ENCODE data around the gene KCNF1. TPM values are rescaled to one million over a fixed set of nuclear protein-coding genes. Genes with fewer than 3 reads are reported as not detected.

KCNF1 gene
- total RNA-seq, result 0.04 and 0.20 TPM in 2 replicates

DNA sequence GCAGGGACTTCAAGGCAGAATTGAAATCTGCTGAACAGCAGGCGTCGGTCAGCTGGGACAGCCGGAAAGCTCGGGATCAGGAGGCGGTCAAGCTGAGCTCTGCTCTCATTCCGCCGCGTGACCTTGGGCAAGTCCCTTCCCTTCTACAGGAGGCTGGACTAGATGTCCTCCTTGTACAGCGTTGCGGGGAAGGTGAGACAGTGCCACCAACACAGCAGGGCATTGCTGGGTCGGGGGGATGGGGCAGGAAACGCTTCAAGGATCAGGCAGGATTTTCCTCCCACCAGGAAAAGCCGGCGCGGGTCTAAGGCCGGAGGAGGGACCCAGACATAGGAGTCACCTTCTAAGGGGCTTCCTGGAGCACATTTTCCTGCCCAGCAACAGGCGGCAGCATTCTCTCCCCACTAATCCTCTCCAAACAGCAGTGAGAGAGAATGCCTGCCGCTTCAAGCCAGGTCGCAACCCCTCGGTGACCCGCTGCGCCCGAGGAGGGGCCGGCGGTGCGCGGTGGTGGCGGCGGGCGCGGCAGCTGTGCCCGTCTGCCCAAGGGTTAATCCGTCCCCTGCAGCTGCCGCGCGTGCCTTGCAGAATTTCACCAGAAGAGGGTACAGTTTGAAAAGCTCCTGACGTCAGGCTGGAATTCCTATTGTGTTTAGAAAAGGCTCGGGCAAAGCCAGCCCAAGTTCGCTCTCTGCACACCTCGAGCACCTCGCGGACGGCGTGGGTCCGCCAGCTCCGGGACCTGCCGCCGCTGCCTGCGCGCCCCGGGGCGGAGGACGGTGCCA is at the start of gene KCNF1:
Gene KCNF1, plus strand, starts transcription at position 644 of the 785 bp plus-strand sequence. CDS start 493 bp downstream, outside the sequence.
- no peak for DNase-seq (ENCODE audit: low read depth, low spot score)

- no peak for DNase-seq (ENCODE audit: low read depth, low spot score)
These were observed 49.4 kb upstream of the KCNF1 start for GRCh38 chr2:10862330-10862729.

GRCh38 chr2:10863047-10863446 is 48.7 kb upstream of the KCNF1 start:
- no peak for DNase-seq (ENCODE audit: low read depth, low spot score)

DNA sequence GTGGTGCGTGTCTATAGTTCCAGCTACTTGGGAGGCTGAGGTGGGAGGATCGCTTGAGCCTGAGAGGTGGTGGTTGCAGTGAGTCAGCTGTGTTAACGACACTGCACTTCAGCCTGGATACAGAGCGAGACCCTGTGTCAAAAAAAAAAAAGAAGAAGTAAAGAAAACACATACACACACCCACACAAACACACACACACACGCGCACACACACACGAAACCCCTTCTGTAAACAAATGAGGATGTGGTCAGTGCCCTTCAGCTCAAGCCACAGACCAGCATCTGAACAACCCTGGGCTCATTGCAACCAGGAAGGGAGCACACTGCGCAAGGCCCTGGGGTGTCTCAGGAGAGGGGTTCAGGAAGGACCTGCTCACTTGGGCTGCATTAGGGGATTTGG is 47.9 kb upstream of the KCNF1 start:
- DNase-seq (ENCODE audit: low read depth, low spot score), result no peak

- DNase-seq (ENCODE audit: low read depth, low spot score), result no peak
These were observed 47.5 kb upstream of the KCNF1 start for GRCh38 chr2:10864251-10864650.

DNA sequence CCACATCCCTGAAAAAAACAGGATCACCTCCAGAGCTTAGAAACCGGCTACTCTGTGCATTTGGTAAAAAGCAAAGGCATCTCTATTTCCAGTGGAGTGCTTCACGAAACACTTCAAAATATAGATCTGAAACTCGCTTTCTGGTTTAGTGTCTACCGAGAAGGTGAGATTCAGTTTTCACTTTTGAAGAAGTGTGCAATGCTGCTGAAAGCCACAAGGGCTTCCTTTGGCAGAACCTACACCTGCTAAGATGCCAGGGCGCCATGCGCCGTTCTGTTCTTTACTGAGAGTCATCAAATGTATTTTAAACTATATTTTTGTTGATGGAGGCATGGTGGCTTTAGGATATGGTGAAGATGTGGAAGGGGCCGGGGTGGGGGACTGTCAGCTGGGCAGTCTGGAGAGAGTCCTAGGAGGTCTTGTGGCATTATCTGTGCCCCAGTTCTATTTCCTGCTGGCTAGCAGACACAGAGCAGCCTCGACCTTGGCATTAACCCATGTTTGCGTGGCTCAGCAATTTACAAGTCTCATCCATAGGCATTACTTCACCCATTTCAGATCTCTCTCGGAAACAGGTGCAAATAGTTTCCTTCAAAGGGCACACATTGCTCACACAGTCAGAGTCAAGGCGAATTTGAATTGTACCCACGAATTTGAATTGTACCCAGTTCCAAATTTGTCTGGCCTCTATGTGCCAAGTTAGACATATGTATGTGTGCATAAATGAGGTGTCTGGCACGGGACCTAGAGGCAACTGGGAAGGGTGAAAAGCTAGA is 46.7 kb upstream of the KCNF1 start:
- no peak for DNase-seq (ENCODE audit: low read depth, low spot score)

DNA sequence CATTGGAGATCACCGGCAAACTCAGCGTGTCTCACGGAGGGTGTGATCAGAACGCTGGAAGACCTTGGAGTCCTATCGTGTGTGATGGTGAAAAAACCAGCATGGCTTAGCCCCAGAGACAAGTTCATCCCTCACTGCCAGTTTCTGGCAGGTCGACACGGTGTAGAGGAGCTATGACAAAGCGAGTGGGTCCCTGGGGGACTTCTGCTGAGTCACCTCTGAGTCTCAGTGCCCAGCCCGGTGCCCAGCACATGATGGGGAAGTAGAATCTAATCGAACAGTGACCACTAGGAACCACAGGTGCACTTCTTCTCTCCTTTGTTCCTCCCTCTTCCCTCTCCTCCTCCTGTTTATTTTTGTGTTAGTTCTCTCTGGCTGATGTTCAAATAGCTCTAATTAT is 45.9 kb upstream of the KCNF1 start:
- DNase-seq (ENCODE audit: low read depth, low spot score), result no peak

DNA sequence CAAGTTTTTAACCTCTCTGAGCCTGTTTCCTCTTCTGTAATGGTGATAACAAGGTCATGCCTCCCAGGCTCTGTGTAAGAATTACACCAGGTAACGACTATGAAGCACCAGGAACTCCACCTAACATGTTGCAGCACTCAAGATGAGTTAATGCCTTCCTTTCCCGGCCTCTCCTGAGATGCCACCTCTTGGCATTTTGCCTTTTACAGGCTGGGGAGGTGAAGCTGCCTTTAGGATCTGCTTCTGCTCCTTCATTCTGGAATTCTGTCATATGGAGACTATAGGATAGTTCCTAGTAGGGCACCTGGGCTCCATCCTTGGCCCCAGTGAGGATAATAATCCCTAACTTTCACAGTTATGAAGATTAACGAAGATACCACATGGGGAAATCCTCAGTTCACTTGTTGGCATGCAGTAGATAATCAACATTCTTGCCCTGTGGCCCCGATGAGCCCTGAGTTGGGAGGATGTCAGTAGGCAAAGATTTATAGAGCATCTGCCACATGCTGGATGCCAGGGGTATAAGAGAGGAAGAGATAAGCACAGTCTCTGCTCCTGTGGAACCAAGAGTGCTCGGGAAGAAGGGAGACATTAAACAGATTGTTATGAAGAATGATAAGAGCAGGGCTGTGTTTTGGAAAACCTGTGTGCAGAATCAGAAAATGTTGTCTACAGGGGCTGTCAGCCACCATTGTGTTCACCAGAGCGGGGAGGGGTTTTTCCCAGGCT is 43.9 kb upstream of the KCNF1 start:
- DNase-seq (ENCODE audit: low read depth, low spot score), result no peak

DNA sequence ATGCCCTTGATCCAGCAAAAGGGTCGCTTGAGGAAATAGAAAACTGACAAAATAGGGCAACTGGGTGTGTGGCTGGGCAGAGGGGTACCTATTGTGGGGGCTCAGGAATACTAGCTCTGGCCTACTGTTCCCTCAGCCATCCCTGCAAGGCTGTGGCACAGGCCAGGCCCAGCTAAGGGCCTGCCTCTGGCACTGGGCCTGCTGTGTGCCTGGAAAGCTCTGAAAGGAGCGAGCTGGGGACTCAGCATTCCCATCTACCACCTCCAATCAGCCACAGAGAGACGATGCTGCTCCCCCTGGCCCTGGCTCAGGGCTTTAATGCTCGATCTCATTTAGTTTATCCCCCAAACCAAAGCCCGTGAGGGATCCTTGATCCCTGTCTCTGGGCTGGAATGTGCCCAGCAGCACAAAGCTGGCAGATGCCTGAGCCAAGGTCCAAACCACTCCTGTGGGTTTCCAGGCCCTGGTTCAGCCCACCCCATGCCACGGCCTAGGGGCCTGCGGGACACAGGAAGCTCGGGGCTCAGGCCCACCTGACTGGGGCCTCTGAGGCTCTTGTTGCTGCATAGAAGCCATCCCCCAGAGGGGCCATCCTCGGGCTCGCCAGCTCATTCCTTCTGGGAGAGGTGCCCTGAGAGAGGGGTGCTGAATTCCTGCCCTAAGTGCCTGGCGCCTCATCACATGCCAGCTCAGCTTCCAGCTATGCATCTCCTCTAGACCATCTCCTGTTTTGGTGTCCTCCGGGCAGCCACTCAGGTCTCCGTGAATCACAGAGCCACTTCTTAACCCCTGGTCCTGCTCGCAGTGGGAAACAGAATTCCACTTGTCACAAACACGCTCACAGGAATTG is 43.0 kb upstream of the KCNF1 start:
- DNase-seq (ENCODE audit: low read depth, low spot score), result no peak

GRCh38 chr2:10871978-10872377 is 39.8 kb upstream of the KCNF1 start:
- no peak for DNase-seq (ENCODE audit: low read depth, low spot score)

DNA sequence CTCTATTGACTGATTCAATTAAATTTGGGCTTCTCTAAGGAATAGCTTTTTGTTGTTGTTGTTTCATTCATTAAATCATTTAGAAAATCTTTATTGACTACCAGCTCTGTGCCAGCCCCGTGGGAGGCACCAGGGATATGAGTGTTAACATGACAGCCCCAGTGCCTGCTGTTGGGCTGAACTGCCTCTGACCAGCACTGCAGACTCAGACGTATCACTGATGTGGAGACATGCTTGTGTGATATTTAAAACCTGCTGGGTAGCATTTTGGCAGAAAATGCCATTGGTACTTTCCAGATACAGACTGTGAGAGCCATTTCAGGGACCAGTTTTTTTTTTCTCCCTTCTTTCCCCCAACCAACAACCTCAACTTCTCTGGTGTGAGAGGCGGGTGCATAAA is 38.6 kb upstream of the KCNF1 start:
- no peak for DNase-seq (ENCODE audit: low read depth, low spot score)

GRCh38 chr2:10873790-10874437 is 37.8 kb upstream of the KCNF1 start:
- DNase-seq (ENCODE audit: low read depth, low spot score), result no peak

DNA sequence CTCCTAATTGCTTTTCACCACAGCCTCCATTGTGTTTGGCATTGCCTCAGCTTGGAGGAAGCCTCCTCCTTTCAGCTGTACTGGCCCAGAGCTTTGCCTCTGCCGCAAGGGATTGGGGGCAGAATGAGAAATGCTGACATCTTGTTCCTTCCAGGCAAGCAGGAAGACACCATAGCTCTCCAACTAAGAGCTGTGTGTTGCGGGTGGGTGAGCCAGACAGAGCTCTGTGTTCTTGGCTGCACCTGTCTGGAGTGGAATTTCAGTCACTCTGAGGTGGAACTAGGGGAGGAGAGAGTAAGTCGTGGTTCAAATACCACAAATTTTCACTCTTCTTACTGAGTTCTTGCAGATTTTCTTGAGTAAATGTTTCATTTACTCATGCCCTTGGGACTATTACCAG is 36.6 kb upstream of the KCNF1 start:
- DNase-seq (ENCODE audit: low read depth, low spot score), result no peak

DNA sequence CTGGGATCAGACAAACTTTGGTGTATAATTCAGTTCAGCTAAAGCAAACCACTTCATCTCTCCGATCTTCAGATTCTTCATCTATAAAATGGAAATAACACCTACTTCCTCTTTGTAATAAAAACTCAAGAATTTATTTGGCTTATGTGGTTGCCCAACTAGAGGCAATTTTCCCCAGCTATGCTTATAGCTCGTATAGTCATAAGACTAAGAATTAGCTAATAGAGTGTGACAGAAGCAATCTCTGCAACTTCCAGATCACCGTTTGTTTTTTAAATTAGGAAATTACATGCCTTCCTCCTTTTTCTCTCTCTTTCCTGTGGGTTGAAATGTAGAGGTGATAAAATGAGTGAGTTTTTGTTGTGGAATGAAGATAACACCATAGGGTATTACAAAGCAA is 35.3 kb upstream of the KCNF1 start:
- DNase-seq (ENCODE audit: low read depth, low spot score), result no peak

GRCh38 chr2:10876963-10877362 is 34.8 kb upstream of the KCNF1 start:
- no peak for DNase-seq (ENCODE audit: low read depth, low spot score)

DNA sequence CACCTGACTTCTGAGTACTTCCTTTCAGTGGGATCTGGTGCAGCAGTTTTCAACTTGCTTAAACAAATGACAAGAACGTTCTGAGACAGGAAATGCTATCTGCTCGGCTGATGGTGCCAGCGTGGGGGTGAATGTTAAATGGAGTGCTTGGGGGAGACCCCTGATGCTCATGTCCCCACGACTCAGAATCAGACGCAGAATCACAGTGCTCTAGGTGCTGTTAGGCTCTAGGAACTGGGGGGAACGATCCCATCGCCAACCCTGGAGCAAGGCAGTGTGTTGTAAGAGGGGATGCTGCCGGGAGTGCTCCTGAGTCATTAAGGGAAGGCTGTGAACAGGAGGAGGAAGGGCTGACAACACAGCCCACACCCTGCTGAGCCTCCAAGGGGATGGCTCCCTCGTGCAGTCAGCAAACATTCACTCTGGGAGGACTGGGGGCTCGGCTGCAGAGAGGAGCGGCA is 34.1 kb upstream of the KCNF1 start:
- DNase-seq (ENCODE audit: low read depth, low spot score), result no peak

DNA sequence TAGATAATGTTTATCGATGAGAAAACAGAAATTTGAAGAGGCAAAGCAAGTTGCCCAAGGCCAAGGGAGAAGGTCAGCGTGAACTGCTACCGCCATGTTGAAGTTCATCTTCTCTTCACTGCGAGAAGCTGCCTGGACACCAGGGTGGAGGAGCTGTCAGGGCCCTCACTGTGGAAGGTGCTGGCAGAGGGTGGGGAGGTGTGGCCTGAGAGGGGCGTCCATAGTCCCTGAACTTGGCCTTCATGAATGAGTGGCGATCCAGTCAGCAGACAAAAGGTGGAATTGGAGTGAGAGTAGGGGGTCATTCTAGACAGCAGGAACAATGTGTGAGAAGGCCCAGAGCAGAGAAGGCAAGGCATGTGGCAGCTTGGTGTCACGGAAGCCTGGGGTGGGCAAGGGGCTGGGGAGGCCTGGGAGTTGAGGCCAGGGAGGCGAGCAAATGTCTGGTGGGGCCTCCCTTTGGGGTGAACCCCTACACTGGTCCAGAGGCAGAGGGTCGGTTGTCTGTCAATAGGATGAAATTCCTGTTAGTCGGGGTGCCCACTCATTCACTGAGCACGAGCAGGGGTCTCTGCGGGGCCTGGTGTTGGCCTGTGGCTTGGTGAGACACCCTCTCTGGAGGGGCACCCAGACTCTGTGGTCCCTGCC is 33.3 kb upstream of the KCNF1 start:
- no peak for DNase-seq (ENCODE audit: low read depth, low spot score)

DNA sequence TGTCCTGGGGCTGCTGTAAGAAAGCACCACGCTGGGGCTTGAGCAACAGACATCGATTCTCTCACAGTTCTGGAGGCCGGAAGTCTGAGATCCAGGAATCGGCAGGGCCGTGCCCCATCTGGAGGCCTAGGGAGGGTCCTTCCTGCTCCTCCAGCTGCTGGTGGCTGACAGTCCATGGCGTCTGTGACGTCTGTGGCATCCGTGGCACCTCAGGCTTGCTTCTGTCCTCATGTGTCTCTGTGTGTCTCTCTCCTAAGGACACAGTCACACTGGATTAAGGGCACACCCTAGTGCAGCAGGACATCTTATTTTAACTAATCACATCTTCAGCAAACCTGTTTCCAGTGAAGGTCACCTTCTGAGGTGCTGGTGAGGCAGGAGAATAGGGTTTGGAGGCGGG is 32.6 kb upstream of the KCNF1 start:
- no peak for DNase-seq (ENCODE audit: low read depth, low spot score)

DNA sequence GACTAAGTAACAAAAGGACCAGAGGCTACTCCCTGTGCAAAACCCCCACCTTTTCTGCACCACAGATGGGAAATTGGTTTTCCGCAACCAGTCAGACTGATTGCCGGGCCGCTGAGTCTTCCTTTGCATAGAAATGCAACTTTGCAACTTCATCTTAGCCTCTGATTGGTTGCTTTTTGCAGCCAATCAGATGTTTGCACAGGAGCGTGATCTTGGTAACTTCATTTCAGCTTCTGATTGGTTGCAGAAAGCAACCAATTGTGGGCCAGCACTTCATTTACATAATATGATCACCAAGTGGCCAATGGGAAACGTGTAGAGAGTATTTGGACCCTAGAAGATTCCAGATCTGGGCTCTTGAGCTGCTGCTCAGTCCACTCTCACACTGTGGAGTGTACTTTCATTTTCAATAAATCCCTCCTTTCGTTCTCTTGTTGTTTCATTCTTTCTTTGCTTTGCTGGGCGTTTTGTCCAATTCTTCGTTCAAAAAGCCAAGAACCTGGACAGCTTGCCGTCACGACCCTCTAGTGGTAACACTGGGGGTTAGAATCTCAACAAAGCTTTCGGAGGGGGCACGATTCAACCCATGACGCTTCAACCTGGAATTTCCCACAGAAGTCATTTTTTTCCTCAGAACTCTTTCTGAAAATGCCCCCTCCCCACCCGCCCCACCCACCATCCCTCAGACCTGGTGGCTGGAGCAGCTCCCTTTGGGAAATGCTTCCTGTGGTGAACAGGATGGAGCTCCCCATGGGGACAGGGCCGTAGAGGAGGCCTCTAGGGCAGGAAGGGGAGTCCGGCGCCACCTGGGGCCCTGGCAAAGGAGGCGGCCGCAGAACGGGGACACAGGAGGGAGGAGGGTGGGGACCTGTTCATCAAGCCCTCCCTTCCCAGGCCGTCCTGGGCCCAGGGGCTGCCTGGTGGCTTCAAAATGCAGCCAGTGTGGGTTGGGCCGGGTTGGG is 31.8 kb upstream of the KCNF1 start:
- DNase-seq (ENCODE audit: low read depth, low spot score), result no peak

Measured in pulmonary artery endothelial cell (primary cell).